Endothelial cell of umbilical vein (primary cell): ENCODE results near the gene CCDC85C. TPM values are rescaled to one million over a fixed set of nuclear protein-coding genes. Genes with fewer than 3 reads are reported as not detected.

Experiments used
- BruUV-seq: library from RNA; stranded (reverse); fragments of 400-500 nt; replicated peaks from 2 replicates; lab custom pipeline; 2021; lab: Mats Ljungman, UMichigan
- CTCF ChIA-PET: fragments of 300-600, 350-600 bp; sonication (Branson Sonifier 250); formaldehyde crosslinking; loops from one replicate; lab custom pipeline; 2021; ENCODE audit warnings: antibody characterized with exemption, inconsistent platforms; lab: Charles Lee
- POLR2A ChIA-PET: fragments of 300-600, 350-600 bp; sonication (Branson Sonifier 250); formaldehyde crosslinking; loops from one replicate; lab custom pipeline; 2021; ENCODE audit warnings: antibody characterized with exemption, inconsistent platforms; lab: Charles Lee
- DNase-seq: peaks from one replicate; pipeline ENCODE4 v3.0.0-alpha.2; 2011; ENCODE audit warnings: low read depth, low spot score
- FAIRE-seq: peaks from 2 replicates; lab custom pipeline; 2011; peaks lifted over from hg19 to GRCh38; lab: Jason Lieb, UNC
- H2AFZ ChIP-seq: 2 replicates; pipeline ENCODE4 v1.6.0; 2012; ENCODE audit warnings: low read depth, low read length, control low read depth, inconsistent platforms
- H3K27ac ChIP-seq: 2 replicates; pipeline ENCODE4 v1.5.1; 2011; ENCODE audit warnings: low read depth, mild to moderate bottlenecking, control low read depth, low read length, moderate library complexity; ENCODE audit not compliant: insufficient read depth
- H3K27me3 ChIP-seq, 2 experiments: 2 replicates each; pipeline versions ENCODE4 v1.6.0 to v1.6.1; 2011; ENCODE audit warnings: low read length in 2 of 2, mixed read lengths in 1 of 2; ENCODE audit not compliant: control insufficient read depth in 2 of 2, insufficient read depth in 2 of 2
- H3K36me3 ChIP-seq, 2 experiments: 2 replicates in 1 of 2; 3 replicates in 1 of 2; pipeline ENCODE4 v1.5.1; 2011; ENCODE audit warnings: low read length in 2 of 2, mild to moderate bottlenecking in 1 of 2, moderate library complexity in 1 of 2; ENCODE audit not compliant: control insufficient read depth in 2 of 2, insufficient read depth in 2 of 2; ENCODE audit errors: extremely low read depth in 1 of 2
- H3K4me1 ChIP-seq: 3 replicates; pipeline ENCODE4 v1.5.1; 2011; ENCODE audit warnings: mild to moderate bottlenecking, low read length; ENCODE audit not compliant: control insufficient read depth, insufficient read depth; ENCODE audit errors: extremely low read depth
- H3K4me2 ChIP-seq: 2 replicates; pipeline ENCODE4 v1.6.1; 2011; ENCODE audit warnings: low read length, control low read depth, mixed read lengths; ENCODE audit not compliant: insufficient read depth
- H3K4me3 ChIP-seq, 3 experiments: fragments of 200-600 bp in 1 of 3; sonication (generic), shearing (Covaris generic) in 1 of 3; replicated peaks in 1 of 3; 2 replicates each; pipeline ENCODE4 v1.5.1; 2011 to 2016; ENCODE audit warnings: control low read depth in 3 of 3, low read length in 3 of 3, mild to moderate bottlenecking in 2 of 3, inconsistent platforms in 1 of 3, low read depth in 1 of 3, moderate library complexity in 1 of 3; ENCODE audit not compliant: insufficient read depth in 1 of 3
- H3K79me2 ChIP-seq: 2 replicates; pipeline ENCODE4 v1.6.0; 2012; ENCODE audit warnings: low read length, inconsistent platforms; ENCODE audit not compliant: control insufficient read depth, insufficient read depth
- H3K9ac ChIP-seq: replicated peaks from 2 replicates; pipeline ENCODE3; 2011; ENCODE audit warnings: low read length, control low read depth; ENCODE audit not compliant: insufficient read depth; ENCODE audit errors: extremely low read depth
- H3K9me1 ChIP-seq: replicated peaks from 3 replicates; pipeline ENCODE4 v1.6.0; 2011; ENCODE audit warnings: mild to moderate bottlenecking, low read length; ENCODE audit not compliant: control insufficient read depth, insufficient read depth; ENCODE audit errors: extremely low read depth
- H3K9me3 ChIP-seq: replicated peaks from 2 replicates; pipeline ENCODE4 v1.5.1; 2012; ENCODE audit warnings: low read length, inconsistent platforms; ENCODE audit not compliant: control insufficient read depth, insufficient read depth
- H4K20me1 ChIP-seq: replicated peaks from 2 replicates; pipeline ENCODE3; 2011; ENCODE audit warnings: mild to moderate bottlenecking, low read length; ENCODE audit not compliant: control insufficient read depth, insufficient read depth; ENCODE audit errors: extremely low read depth
- EZH2 ChIP-seq: IDR thresholded peaks from 2 replicates; pipeline ENCODE4 v1.6.1; 2012; ENCODE audit warnings: borderline replicate concordance, low read depth, mild to moderate bottlenecking, moderate library complexity, low read length, inconsistent platforms; ENCODE audit not compliant: severe bottlenecking
- FOS ChIP-seq: IDR thresholded peaks from 2 replicates; pipeline ENCODE4 v1.6.1; 2011; ENCODE audit warnings: mild to moderate bottlenecking, low read length, moderate library complexity, borderline replicate concordance; ENCODE audit not compliant: insufficient read depth
- GATA2 ChIP-seq: IDR thresholded peaks from 2 replicates; pipeline ENCODE4 v1.7.0; 2011; ENCODE audit warnings: low read depth, mild to moderate bottlenecking, moderate library complexity, mixed read lengths, low read length; ENCODE audit not compliant: insufficient read length, insufficient read depth
- JUN ChIP-seq: IDR thresholded peaks from 2 replicates; pipeline ENCODE4 v1.6.1; 2011; ENCODE audit warnings: borderline replicate concordance, low read depth; ENCODE audit not compliant: insufficient read length, insufficient read depth
- MYC ChIP-seq: IDR thresholded peaks from one replicate; pipeline ENCODE4 v1.6.1; 2011; ENCODE audit warnings: mild to moderate bottlenecking, low read depth, low read length
- POLR2A ChIP-seq: IDR thresholded peaks from 2 replicates; pipeline ENCODE4 v1.6.1; 2012; ENCODE audit warnings: low read depth, mild to moderate bottlenecking, control low read depth, low read length
- POLR2AphosphoS5 ChIP-seq: IDR thresholded peaks from 2 replicates; pipeline ENCODE4 v1.6.1; 2012; ENCODE audit warnings: low read depth, mild to moderate bottlenecking, control low read depth, low read length, moderate library complexity; ENCODE audit not compliant: insufficient read depth
- dilution Hi-C: fragments of 300-500 bp; cut with MboI; formaldehyde crosslinking; loops from one replicate; pipeline ENCODE4 v1.15.0; 2019; ENCODE audit warnings: low sequenced_read_pairs; ENCODE audit not compliant: extremely low pct_ligation_motif_present
- intact Hi-C: fragments of 100-400 bp; cut with micrococcal nuclease; formaldehyde crosslinking; loops from one replicate; pipeline ENCODE4 v1.10.0; 2022
- polyA plus RNA-seq, 4 experiments: library from polyadenylated mRNA; depleted of rRNA in 3 of 4; stranded (reverse) in 3 of 4; unstranded in 1 of 4; fragments of >200 nt; gene quantifications; 2 replicates each; pipeline versions ENCODE4 v1.2.1 to v1.2.3, GENCODE V29; 2011 to 2012; ENCODE audit warnings: missing spikeins in 1 of 4
- total RNA-seq: library from RNA; stranded (reverse); gene quantifications from 2 replicates; pipeline ENCODE4 v1.2.3, GENCODE V29; 2021
- TF ChIP-seq, protein P1 (sequence below): IDR thresholded peaks from 2 replicates; pipeline ENCODE4 v1.6.1; 2011; ENCODE audit not compliant: insufficient read depth, insufficient read length
- TF ChIP-seq, protein P2 (sequence below), 2 donors: IDR thresholded peaks; 1 replicate in 1 of 2; 2 replicates in 1 of 2; pipeline ENCODE4 v1.5.1; 2011; ENCODE audit warnings: low read length in 2 of 2, mild to moderate bottlenecking in 2 of 2, moderate library complexity in 2 of 2, control low read depth in 1 of 2, inconsistent platforms in 1 of 2, low read depth in 1 of 2; ENCODE audit not compliant: insufficient read depth in 1 of 2; ENCODE audit errors: extremely low read depth in 1 of 2

Gene CCDC85C
- total and polyA plus RNA-seq, 2 donors (not counting 3 experiments of a cell fraction or from before 2014, with no cell fraction given): 7.5 to 17.8 TPM

DNA sequence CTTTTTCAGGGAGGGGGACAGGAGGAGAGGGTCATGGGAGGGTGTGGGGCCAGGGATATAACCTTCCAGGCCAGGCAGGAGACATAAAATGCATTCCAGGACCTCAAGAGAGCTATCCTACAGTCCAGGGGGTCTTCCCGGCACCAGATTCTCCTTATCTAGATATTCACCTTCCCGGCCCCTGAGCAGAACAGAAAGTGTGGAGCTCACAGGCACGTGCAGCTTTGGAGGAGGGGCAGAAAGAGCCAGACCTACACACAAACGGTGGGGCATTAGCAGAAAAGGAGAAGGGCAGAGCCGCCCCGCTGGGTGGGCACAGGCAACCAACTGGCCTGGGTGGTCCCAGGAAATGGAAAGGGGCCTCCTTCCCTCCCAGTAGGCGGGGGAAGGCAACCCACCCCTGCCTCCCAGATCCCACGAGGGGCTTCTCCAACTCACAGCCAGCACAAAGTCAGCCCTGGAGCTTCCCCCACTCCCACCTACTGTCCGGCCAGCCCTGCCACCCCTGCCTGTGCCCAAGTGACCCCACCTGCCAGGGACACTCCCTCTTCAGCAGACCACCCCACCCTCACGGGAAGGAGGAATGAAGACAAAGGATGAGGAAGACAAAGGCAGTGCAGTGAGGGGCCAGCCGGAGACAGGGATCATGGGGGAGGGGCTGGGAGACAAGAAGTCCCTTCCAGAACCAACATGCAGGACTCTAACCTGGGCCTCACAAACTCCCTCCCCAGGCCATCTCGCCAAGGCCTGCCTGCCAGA lies 33.3 kb downstream of the CCDC85C start:
- no peak for DNase-seq
- H3K27ac ChIP-seq: no peak overlapping the region
- H3K9ac ChIP-seq: no peak overlapping the region
- no peak overlapping the region for H3K4me2 ChIP-seq
- intact Hi-C loops (no loop called here), dilution Hi-C loops (no loop called here)
- no peaks in the 10 kb centered on the region for H3K4me1 ChIP-seq
- H3K4me3 ChIP-seq: no peak overlapping the region
- no TSS peak for BruUV-seq
- H3K9me3 ChIP-seq: no peaks in the 10 kb centered on the region
- H3K9me1 ChIP-seq: no peaks in the 10 kb centered on the region
- ChIA-PET POLR2A (no interaction called here), CTCF (no interaction called here)
- no peaks in the 10 kb centered on the region for H3K36me3 ChIP-seq
- no peaks in the 10 kb centered on the region for H3K27me3 ChIP-seq
- FAIRE-seq: no peak
- H3K79me2 ChIP-seq: no peaks in the 10 kb centered on the region
- no peaks in the 10 kb centered on the region for H4K20me1 ChIP-seq
- no peak overlapping the region for H2AFZ ChIP-seq
- TF ChIP-seq, protein P1, sequence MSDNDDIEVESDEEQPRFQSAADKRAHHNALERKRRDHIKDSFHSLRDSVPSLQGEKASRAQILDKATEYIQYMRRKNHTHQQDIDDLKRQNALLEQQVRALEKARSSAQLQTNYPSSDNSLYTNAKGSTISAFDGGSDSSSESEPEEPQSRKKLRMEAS: no peak
- no peak for TF ChIP-seq POLR2A
- TF ChIP-seq MYC: no peak
- no peak for TF ChIP-seq EZH2
- no peak for TF ChIP-seq POLR2AphosphoS5
- TF ChIP-seq, protein P2, sequence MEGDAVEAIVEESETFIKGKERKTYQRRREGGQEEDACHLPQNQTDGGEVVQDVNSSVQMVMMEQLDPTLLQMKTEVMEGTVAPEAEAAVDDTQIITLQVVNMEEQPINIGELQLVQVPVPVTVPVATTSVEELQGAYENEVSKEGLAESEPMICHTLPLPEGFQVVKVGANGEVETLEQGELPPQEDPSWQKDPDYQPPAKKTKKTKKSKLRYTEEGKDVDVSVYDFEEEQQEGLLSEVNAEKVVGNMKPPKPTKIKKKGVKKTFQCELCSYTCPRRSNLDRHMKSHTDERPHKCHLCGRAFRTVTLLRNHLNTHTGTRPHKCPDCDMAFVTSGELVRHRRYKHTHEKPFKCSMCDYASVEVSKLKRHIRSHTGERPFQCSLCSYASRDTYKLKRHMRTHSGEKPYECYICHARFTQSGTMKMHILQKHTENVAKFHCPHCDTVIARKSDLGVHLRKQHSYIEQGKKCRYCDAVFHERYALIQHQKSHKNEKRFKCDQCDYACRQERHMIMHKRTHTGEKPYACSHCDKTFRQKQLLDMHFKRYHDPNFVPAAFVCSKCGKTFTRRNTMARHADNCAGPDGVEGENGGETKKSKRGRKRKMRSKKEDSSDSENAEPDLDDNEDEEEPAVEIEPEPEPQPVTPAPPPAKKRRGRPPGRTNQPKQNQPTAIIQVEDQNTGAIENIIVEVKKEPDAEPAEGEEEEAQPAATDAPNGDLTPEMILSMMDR (IDR thresholded peaks at IDR 0.05; ENCODE audit: extremely low read depth in 1 of 2, insufficient read depth in 1 of 2, low read depth in 1 of 2, low read length in 2 of 2): no peak
- TF ChIP-seq GATA2: no peak
- no peak for TF ChIP-seq JUN
- TF ChIP-seq FOS: no peak
